Large intestine (tissue), 3 donors: ENCODE results near the gene PI4KA. TPM values are rescaled to one million over a fixed set of nuclear protein-coding genes. Genes with fewer than 3 reads are reported as not detected.
"Not testable (repeated sequence)": the region's sequence is repeated elsewhere in the genome, so short reads cannot be mapped to it uniquely, and the experiment has no call there.

ENCODE experiments used
- DNase-seq, 2 donors: peaks; one replicate each; pipeline versions ENCODE4 v3.0.0 to v3.0.0-alpha.2; 2013
- H3K27ac ChIP-seq: one replicate; pipeline ENCODE4 v1.5.1; 2013; ENCODE audit warnings: low read length
- H3K27me3 ChIP-seq: 2 replicates; pipeline ENCODE4 v1.6.1; 2013; ENCODE audit warnings: low read length; ENCODE audit not compliant: control insufficient read depth, insufficient read depth
- H3K36me3 ChIP-seq: 2 replicates; pipeline ENCODE4 v1.6.1; 2013; ENCODE audit warnings: low read length; ENCODE audit not compliant: control insufficient read depth, insufficient read depth
- H3K4me1 ChIP-seq: one replicate; pipeline ENCODE4 v1.6.1; 2013; ENCODE audit warnings: low read length; ENCODE audit not compliant: control insufficient read depth, insufficient read depth
- H3K4me3 ChIP-seq: one replicate; pipeline ENCODE4 v1.5.1; 2013; ENCODE audit warnings: low read length
- H3K9me3 ChIP-seq: one replicate; pipeline ENCODE4 v1.6.1; 2013; ENCODE audit warnings: mild to moderate bottlenecking, low read depth, low read length, moderate library complexity; ENCODE audit not compliant: control insufficient read depth
- WGBS: methylation state at CpG from one replicate; pipeline ENCODE4 v1.1.5; 2013; ENCODE audit warnings: low lambda C conversion rate; ENCODE audit not compliant: insufficient coverage; 5-methylcytosine and 5-hydroxymethylcytosine counted together
- polyA plus RNA-seq: library from polyadenylated mRNA; unstranded; fragments of 120-200 nt; gene quantifications from one replicate; pipeline ENCODE4 v1.2.1, GENCODE V29; 2013

The PI4KA gene
- polyA plus RNA-seq, 1 donor = 79.8 TPM

- Histone ChIP-seq H3K27me3 (no peaks in the 10 kb centered on the region), H3K27ac (no peak overlapping the region), H3K9me3 (no peaks in the 10 kb centered on the region), H3K4me3 (no peak overlapping the region), H3K4me1 (no peaks in the 10 kb centered on the region), H3K36me3 (no peaks in the 10 kb centered on the region)
- WGBS = 63% methylated on average over 1 of the region's 7 CpGs
- DNase-seq = peak in 1 of 2 donors; percentile 40
Observed at GRCh38 chr22:20899827-20900423, 41.3 kb upstream of the PI4KA start.

GRCh38 chr22:20897737-20898136 is 39.1 kb upstream of the PI4KA start:
- not testable (repeated sequence) for H3K27me3 ChIP-seq, H3K4me1 ChIP-seq, DNase-seq, H3K9me3 ChIP-seq, H3K4me3 ChIP-seq, H3K36me3 ChIP-seq, H3K27ac ChIP-seq
- WGBS = no CpG with 5 or more reads among the region's 7 CpGs

- Histone ChIP-seq H3K9me3 (no peaks in the 10 kb centered on the region), H3K4me3 (no peak overlapping the region), H3K36me3 (peaks cover 23% of the 10 kb centered on the region), H3K27ac (no peak overlapping the region), H3K4me1 (peaks cover 6% of the 10 kb centered on the region), H3K27me3 (no peaks in the 10 kb centered on the region)
- WGBS = 100% methylated on average over 6 of the region's 6 CpGs
- no peak for DNase-seq
Observed at GRCh38 chr22:20890975-20891374, 32.4 kb upstream of the PI4KA start.

GRCh38 chr22:20889904-20890540 is 31.4 kb upstream of the PI4KA start:
- Histone ChIP-seq H3K27ac (no peak overlapping the region), H3K4me3 (no peak overlapping the region), H3K9me3 (no peaks in the 10 kb centered on the region), H3K4me1 (peaks cover 13% of the 10 kb centered on the region), H3K27me3 (no peaks in the 10 kb centered on the region), H3K36me3 (peaks cover 23% of the 10 kb centered on the region)
- DNase-seq = no peak
- WGBS = 92% methylated on average over 5 of the region's 13 CpGs

- no CpG with 5 or more reads among the region's 6 CpGs for WGBS
- no peaks in the 10 kb centered on the region for H3K27me3 ChIP-seq
- no peak for DNase-seq
- H3K9me3 ChIP-seq = no peaks in the 10 kb centered on the region
- H3K36me3 ChIP-seq = peaks cover 27% of the 10 kb centered on the region
- no peak overlapping the region for H3K4me3 ChIP-seq
- no peak overlapping the region for H3K27ac ChIP-seq
- peaks cover 21% of the 10 kb centered on the region for H3K4me1 ChIP-seq
Observed at GRCh38 chr22:20889025-20889704, 30.6 kb upstream of the PI4KA start.

GRCh38 chr22:20887375-20887774 is 28.8 kb upstream of the PI4KA start:
- H3K36me3 ChIP-seq = peaks cover 35% of the 10 kb centered on the region
- no peaks in the 10 kb centered on the region for H3K27me3 ChIP-seq
- H3K4me3 ChIP-seq = no peak overlapping the region
- no peaks in the 10 kb centered on the region for H3K9me3 ChIP-seq
- 100% methylated on average over 1 of the region's 5 CpGs for WGBS
- no peak for DNase-seq
- H3K4me1 ChIP-seq = peaks cover 30% of the 10 kb centered on the region
- no peak overlapping the region for H3K27ac ChIP-seq

GRCh38 chr22:20885557-20886323 is 27.1 kb upstream of the PI4KA start:
- Histone ChIP-seq H3K4me1 (peaks cover 30% of the 10 kb centered on the region), H3K9me3 (no peaks in the 10 kb centered on the region), H3K27ac (peak overlapping the region; percentile 84), H3K27me3 (no peaks in the 10 kb centered on the region), H3K36me3 (peaks cover 49% of the 10 kb centered on the region), H3K4me3 (no peak overlapping the region)
- peak; percentile 71 to 97 for DNase-seq
- WGBS = 63% methylated on average over 2 of the region's 10 CpGs

- no CpG with 5 or more reads among the region's 8 CpGs for whole genome bisulfite sequencing
- peak in 1 of 2 donors; percentile 93 for DNase-seq
- Histone ChIP-seq H3K27me3 (no peaks in the 10 kb centered on the region), H3K9me3 (no peaks in the 10 kb centered on the region), H3K27ac (peak overlapping the region; percentile 84), H3K4me1 (peaks cover 30% of the 10 kb centered on the region), H3K36me3 (peaks cover 47% of the 10 kb centered on the region), H3K4me3 (no peak overlapping the region)
Observed at GRCh38 chr22:20885017-20885556, 26.5 kb upstream of the PI4KA start.

- H3K27ac ChIP-seq = peak overlapping the region; percentile 84
- no CpG with 5 or more reads among the region's 4 CpGs for WGBS
Observed at GRCh38 chr22:20884454-20884853, 25.8 kb upstream of the PI4KA start.

GRCh38 chr22:20882855-20883254 is 24.2 kb upstream of the PI4KA start:
- no peak overlapping the region for H3K27ac ChIP-seq
- H3K9me3 ChIP-seq = no peaks in the 10 kb centered on the region
- DNase-seq = no peak
- no peak overlapping the region for H3K4me3 ChIP-seq
- 100% methylated on average over 2 of the region's 6 CpGs for WGBS
- no peaks in the 10 kb centered on the region for H3K27me3 ChIP-seq
- peaks cover 30% of the 10 kb centered on the region for H3K4me1 ChIP-seq
- peaks cover 35% of the 10 kb centered on the region for H3K36me3 ChIP-seq

More at GRCh38 chr22:20884454-20884853, 25.8 kb upstream of the PI4KA start:
- peaks cover 42% of the 10 kb centered on the region for H3K36me3 ChIP-seq
- no peak for DNase-seq
- H3K27me3 ChIP-seq = no peaks in the 10 kb centered on the region
- H3K9me3 ChIP-seq = no peaks in the 10 kb centered on the region
- no peak overlapping the region for H3K4me3 ChIP-seq
- H3K4me1 ChIP-seq = peaks cover 30% of the 10 kb centered on the region
